Caco-2 (cell line): Measurements from ENCODE around the gene ASIC4. TPM values are rescaled to one million over a fixed set of nuclear protein-coding genes. Genes with fewer than 3 reads are reported as not detected.

ENCODE experiments used
- BruUV-seq: library from RNA; stranded (reverse); fragments of 400-500 nt; replicated peaks from 2 replicates; lab custom pipeline; 2021; lab: Mats Ljungman, UMichigan
- CTCF ChIA-PET: fragments of 300-600 bp; sonication (Branson Sonifier 250); formaldehyde crosslinking; loops from one replicate; lab custom pipeline; 2022; ENCODE audit warnings: antibody characterized with exemption; lab: Charles Lee
- POLR2A ChIA-PET: fragments of 300-600 bp; sonication (Branson Sonifier 250); formaldehyde crosslinking; loops from one replicate; lab custom pipeline; 2022; ENCODE audit warnings: antibody characterized with exemption; lab: Charles Lee
- DNase-seq, 2 experiments: peaks; one replicate each; pipeline versions ENCODE4 v3.0.0 to v3.0.0-alpha.2; 2020 to 2022
- H3K27me3 ChIP-seq: replicated peaks from 2 replicates; pipeline ENCODE4 v1.6.0; 2011; ENCODE audit warnings: low read length; ENCODE audit not compliant: control insufficient read depth, insufficient read depth
- H3K36me3 ChIP-seq: 2 replicates; pipeline ENCODE4 v1.5.1; 2011; ENCODE audit warnings: low read length; ENCODE audit not compliant: control insufficient read depth, insufficient read depth
- H3K4me1 ChIP-seq: fragments of 250-450 bp; sonication (Bioruptor Pico); 2 replicates; pipeline ENCODE4 v1.5.1; 2020; ENCODE audit warnings: mild to moderate bottlenecking
- H3K4me3 ChIP-seq: 2 replicates; pipeline ENCODE4 v1.5.1; 2011; ENCODE audit warnings: low read depth, mild to moderate bottlenecking, control low read depth, low read length
- H3K9me3 ChIP-seq: fragments of 250-450 bp; sonication (Bioruptor Pico); 2 replicates; pipeline ENCODE4 v1.5.1; 2020; ENCODE audit warnings: mild to moderate bottlenecking, moderate library complexity
- H3K27ac Mint-ChIP-seq: one replicate; pipeline ENCODE4 v1.8.0; 2022; ENCODE audit warnings: mixed read lengths; ENCODE audit not compliant: unreplicated experiment
- H3K27me3 Mint-ChIP-seq: one replicate; pipeline ENCODE4 v1.8.0; 2022; ENCODE audit warnings: mixed read lengths; ENCODE audit not compliant: insufficient read depth, unreplicated experiment
- H3K36me3 Mint-ChIP-seq: one replicate; pipeline ENCODE4 v1.8.0; 2022; ENCODE audit warnings: mild to moderate bottlenecking, mixed read lengths; ENCODE audit not compliant: insufficient read depth, unreplicated experiment
- H3K4me1 Mint-ChIP-seq: one replicate; pipeline ENCODE4 v1.8.0; 2022; ENCODE audit warnings: low read depth, mixed read lengths; ENCODE audit not compliant: unreplicated experiment
- H3K4me3 Mint-ChIP-seq: one replicate; pipeline ENCODE4 v1.8.0; 2022; ENCODE audit warnings: mild to moderate bottlenecking, moderate library complexity, mixed read lengths; ENCODE audit not compliant: unreplicated experiment
- H3K9me3 Mint-ChIP-seq: one replicate; pipeline ENCODE4 v1.8.0; 2022; ENCODE audit warnings: mixed read lengths; ENCODE audit not compliant: unreplicated experiment
- CTCF ChIP-seq, 2 experiments: fragments of 200-600 bp in 1 of 2; IDR thresholded peaks; 1 replicate in 1 of 2; 2 replicates in 1 of 2; pipeline versions ENCODE4 v1.5.1 to v1.8.0; 2011 to 2022; ENCODE audit warnings: antibody characterized with exemption in 1 of 2, control low read depth in 1 of 2, inconsistent platforms in 1 of 2, low read depth in 1 of 2, low read length in 1 of 2, mild to moderate bottlenecking in 1 of 2, moderate library complexity in 1 of 2; ENCODE audit not compliant: insufficient read depth in 1 of 2, severe bottlenecking in 1 of 2, unreplicated experiment in 1 of 2
- intact Hi-C: fragments of 100-400 bp; cut with micrococcal nuclease; formaldehyde crosslinking; loops from one replicate; pipeline ENCODE4 v1.10.0; 2022; ENCODE audit not compliant: unreplicated experiment
- total RNA-seq: library from RNA; stranded (reverse); gene quantifications from 2 replicates; pipeline ENCODE4 v1.2.3, GENCODE V29; 2022

The ASIC4 gene
- total RNA-seq, 1 experiment from 2014 or later = 0.16 TPM

- H3K4me3 ChIP-seq = no peak overlapping the region
- peaks cover 9% of the 10 kb centered on the region for H3K27me3 Mint-ChIP-seq
- no peak overlapping the region for H3K27ac Mint-ChIP-seq
- H3K4me1 ChIP-seq = peaks cover 25% of the 10 kb centered on the region
- TF ChIP-seq CTCF (IDR thresholded peaks at IDR 0.05; ENCODE audit: insufficient read depth in 1 of 2, low read depth in 1 of 2, low read length in 1 of 2, severe bottlenecking in 1 of 2, unreplicated experiment in 1 of 2) = no peak
- H3K36me3 ChIP-seq = no peaks in the 10 kb centered on the region
- POLR2A ChIA-PET = no interaction called here
- H3K4me3 Mint-ChIP-seq = peak overlapping the region; percentile 39
- DNase-seq = no peak
- intact Hi-C loops = no loop called here
- CTCF ChIA-PET = interaction anchor here (0.5 to 1.3 kb wide), 5 partner anchors 10 to 132 kb away, joined by 3 to 5 read pairs (median 4); partner anchors contain the start of gene GMPPA
- H3K36me3 Mint-ChIP-seq = no peaks in the 10 kb centered on the region
- no peaks in the 10 kb centered on the region for H3K9me3 Mint-ChIP-seq
- H3K9me3 ChIP-seq = no peaks in the 10 kb centered on the region
- no peaks in the 10 kb centered on the region for H3K27me3 ChIP-seq
- peaks cover 26% of the 10 kb centered on the region for H3K4me1 Mint-ChIP-seq
- BruUV-seq = no TSS peak
Measured at GRCh38 chr2:219523031-219523671, 8.9 kb downstream of the ASIC4 start.

- no peaks in the 10 kb centered on the region for H3K36me3 Mint-ChIP-seq
- TF ChIP-seq CTCF (IDR thresholded peaks at IDR 0.05; ENCODE audit: insufficient read depth in 1 of 2, low read depth in 1 of 2, low read length in 1 of 2, severe bottlenecking in 1 of 2, unreplicated experiment in 1 of 2) = no peak
- intact Hi-C loops = no loop called here
- no peak overlapping the region for H3K4me3 Mint-ChIP-seq
- Histone ChIP-seq H3K4me1 (peaks cover 25% of the 10 kb centered on the region), H3K27me3 (no peaks in the 10 kb centered on the region; the same call in 1 of the 2 replicates), H3K4me3 (no peak overlapping the region), H3K36me3 (no peaks in the 10 kb centered on the region), H3K9me3 (no peaks in the 10 kb centered on the region)
- H3K27me3 Mint-ChIP-seq = peaks cover 16% of the 10 kb centered on the region
- DNase-seq = no peak
- ChIA-PET CTCF (interaction anchor here (1.1 to 8.2 kb wide), 3 partner anchors 15 to 230 kb away, joined by 3 to 243 read pairs (median 14); partner anchors contain the start of gene GMPPA), POLR2A (no interaction called here)
- H3K4me1 Mint-ChIP-seq = peaks cover 34% of the 10 kb centered on the region
- no peak overlapping the region for H3K27ac Mint-ChIP-seq
- H3K9me3 Mint-ChIP-seq = no peaks in the 10 kb centered on the region
- BruUV-seq = no TSS peak
Measured at GRCh38 chr2:219524817-219525216, 10.5 kb downstream of the ASIC4 start.

- POLR2A ChIA-PET = interaction anchor here (0.7 kb wide), 2 partner anchors 27 to 84 kb away, joined by 3 to 4 read pairs; partner anchors contain the start of gene GMPPA
- intact Hi-C loops = no loop called here
- Histone ChIP-seq H3K4me3 (no peak overlapping the region), H3K27me3 (no peaks in the 10 kb centered on the region; the same call in 1 of the 2 replicates), H3K36me3 (no peaks in the 10 kb centered on the region), H3K4me1 (peaks cover 25% of the 10 kb centered on the region), H3K9me3 (no peaks in the 10 kb centered on the region)
- no peak for TF ChIP-seq CTCF (IDR thresholded peaks at IDR 0.05; ENCODE audit: insufficient read depth in 1 of 2, low read depth in 1 of 2, low read length in 1 of 2, severe bottlenecking in 1 of 2, unreplicated experiment in 1 of 2)
- Mint-ChIP-seq H3K27me3 (peaks cover 22% of the 10 kb centered on the region), H3K4me1 (peaks cover 34% of the 10 kb centered on the region), H3K9me3 (no peaks in the 10 kb centered on the region), H3K36me3 (no peaks in the 10 kb centered on the region), H3K27ac (no peak overlapping the region), H3K4me3 (no peak overlapping the region)
- DNase-seq = peak; percentile 61 to 68
- no TSS peak for BruUV-seq
- CTCF ChIA-PET = interaction anchor here (0.5 to 8.2 kb wide), 11 partner anchors 12 to 231 kb away, joined by 3 to 243 read pairs (median 4); partner anchors contain the start of gene GMPPA
Measured at GRCh38 chr2:219525533-219526232, 11.4 kb downstream of the ASIC4 start.
